Measurements from ENCODE around the gene AFF3.

- TF ChIP-seq CTCF (IDR thresholded peaks at IDR 0.05 in 8 of 11, conservative IDR thresholded peaks at IDR 0.05 in 3 of 11) (no peak), POLR2A (IDR thresholded peaks at IDR 0.05) (no peak)
Measured at GRCh38 chr2:100141906-100142305, 484 bp downstream of the AFF3 start.

Data from spleen (tissue), 7 donors.